GM23338 (cell line): ENCODE results near the gene EPHB1. TPM values are rescaled to one million over a fixed set of nuclear protein-coding genes. Genes with fewer than 3 reads are reported as not detected.

Source experiments
- ATAC-seq: fragments of 200-7000 bp; cut with Tn5 transposase; 3 replicates; pipeline ENCODE4 v1.9.1; 2020
- DNase-seq: peaks from one replicate; pipeline ENCODE4 v3.0.0-alpha.2; 2015; ENCODE audit warnings: low spot score
- H2AFZ ChIP-seq: fragments of 200-600 bp; sonication (generic); 2 replicates; pipeline ENCODE4 v1.8.0; 2016; ENCODE audit warnings: antibody characterized with exemption, mild to moderate bottlenecking, moderate library complexity
- H3F3A ChIP-seq: fragments of 200-600 bp; sonication (generic); replicated peaks from 2 replicates; pipeline ENCODE4 v1.8.0; 2017; ENCODE audit warnings: antibody characterized with exemption, mixed run types, low read depth
- H3K27ac ChIP-seq: fragments of 200-600 bp; sonication (generic); 2 replicates; pipeline ENCODE4 v1.6.1; 2016; ENCODE audit warnings: low read depth
- H3K27me3 ChIP-seq: fragments of 200-600 bp; sonication (generic); 2 replicates; pipeline ENCODE4 v1.8.0; 2016; ENCODE audit warnings: mild to moderate bottlenecking, mixed run types, moderate library complexity; ENCODE audit not compliant: insufficient read depth
- H3K36me3 ChIP-seq: fragments of 200-600 bp; sonication (generic); 2 replicates; pipeline ENCODE4 v1.8.0; 2016; ENCODE audit warnings: mild to moderate bottlenecking; ENCODE audit not compliant: insufficient read depth
- H3K4me1 ChIP-seq: fragments of 200-600 bp; sonication (generic); 2 replicates; pipeline ENCODE4 v1.8.0; 2016; ENCODE audit warnings: mild to moderate bottlenecking, moderate library complexity; ENCODE audit not compliant: insufficient read depth
- H3K4me2 ChIP-seq: fragments of 200-600 bp; sonication (generic); 2 replicates; pipeline ENCODE4 v1.7.1; 2017; ENCODE audit warnings: mixed run types
- H3K4me3 ChIP-seq: fragments of 200-600 bp; sonication (generic); 2 replicates; pipeline ENCODE4 v1.6.1; 2016; ENCODE audit warnings: mixed run types
- H3K79me2 ChIP-seq: fragments of 200-600 bp; sonication (generic); replicated peaks from 2 replicates; pipeline ENCODE4 v1.8.0; 2017; ENCODE audit warnings: mild to moderate bottlenecking; ENCODE audit not compliant: insufficient read depth
- H3K9me2 ChIP-seq: fragments of 200-600 bp; sonication (generic); 2 replicates; pipeline ENCODE4 v1.8.0; 2017; ENCODE audit not compliant: insufficient read depth
- H4K20me1 ChIP-seq: fragments of 200-600 bp; sonication (generic); replicated peaks from 2 replicates; pipeline ENCODE4 v1.8.0; 2017; ENCODE audit warnings: mild to moderate bottlenecking; ENCODE audit not compliant: insufficient read depth
- H3K27ac Mint-ChIP-seq: 2 replicates; pipeline ENCODE4 v1.8.0; 2020; ENCODE audit warnings: inconsistent platforms, mild to moderate bottlenecking, moderate library complexity, mixed read lengths
- H3K27me3 Mint-ChIP-seq: 3 replicates; pipeline ENCODE4 v1.8.0; 2022; ENCODE audit warnings: low read depth, mild to moderate bottlenecking, moderate library complexity, mixed read lengths, inconsistent platforms; ENCODE audit not compliant: insufficient read depth, poor library complexity
- H3K36me3 Mint-ChIP-seq: 3 replicates; pipeline ENCODE4 v1.8.0; 2021; ENCODE audit warnings: low read depth, mild to moderate bottlenecking, inconsistent platforms, moderate library complexity, mixed read lengths
- H3K4me1 Mint-ChIP-seq: 3 replicates; pipeline ENCODE4 v1.8.0; 2020; ENCODE audit warnings: mild to moderate bottlenecking, inconsistent platforms, mixed read lengths
- H3K4me3 Mint-ChIP-seq: 3 replicates; pipeline ENCODE4 v1.8.0; 2021; ENCODE audit warnings: moderate library complexity, mild to moderate bottlenecking, inconsistent platforms, mixed read lengths
- H3K9me3 Mint-ChIP-seq: 3 replicates; pipeline ENCODE4 v1.8.0; 2020; ENCODE audit warnings: moderate library complexity, mild to moderate bottlenecking, inconsistent platforms, mixed read lengths
- CREB1 ChIP-seq: fragments of 250-450 bp; sonication (Bioruptor Pico); IDR thresholded peaks from 2 replicates; pipeline ENCODE4 v1.5.0; 2020; ENCODE audit warnings: low read depth, mild to moderate bottlenecking, moderate library complexity
- CTCF ChIP-seq, 2 experiments: fragments of 200-600 bp in 1 of 2; sonication (generic) in 1 of 2; conservative IDR thresholded peaks; 2 replicates each; pipeline versions ENCODE4 v1.5.1 to v1.6.1; 2016 to 2017; ENCODE audit warnings: antibody characterized with exemption in 2 of 2, low read depth in 2 of 2, mild to moderate bottlenecking in 2 of 2, moderate library complexity in 1 of 2
- ETS1 ChIP-seq: IDR thresholded peaks from 2 replicates; pipeline ENCODE4 v1.6.1; 2016; ENCODE audit warnings: antibody characterized with exemption
- EZH2 ChIP-seq: fragments of 200-600 bp; sonication (generic); IDR thresholded peaks from one replicate; pipeline ENCODE4 v1.8.0; 2017; ENCODE audit warnings: antibody characterized with exemption, mild to moderate bottlenecking, low read depth; ENCODE audit not compliant: unreplicated experiment
- JUNB ChIP-seq: IDR thresholded peaks from one replicate; pipeline ENCODE4 v1.6.1; 2016; ENCODE audit warnings: antibody characterized with exemption; ENCODE audit not compliant: unreplicated experiment
- NANOG ChIP-seq: IDR thresholded peaks from 2 replicates; pipeline ENCODE4 v1.6.1; 2016; ENCODE audit warnings: antibody characterized with exemption, borderline replicate concordance
- POLR2AphosphoS5 ChIP-seq: IDR thresholded peaks from 2 replicates; pipeline ENCODE4 v1.6.1; 2016; ENCODE audit warnings: antibody characterized with exemption, low read depth
- REST ChIP-seq: IDR thresholded peaks from one replicate; pipeline ENCODE4 v1.6.1; 2018; ENCODE audit warnings: antibody characterized with exemption; ENCODE audit not compliant: unreplicated experiment
- ZNF114 ChIP-seq: fragments of 250-450 bp; sonication (Bioruptor Pico); IDR thresholded peaks from 2 replicates; pipeline ENCODE4 v1.5.0; 2020; ENCODE audit warnings: mild to moderate bottlenecking, moderate library complexity
- polyA plus RNA-seq: library from polyadenylated mRNA; unstranded; fragments of >200 nt; fragmentation: Nextera tagmentation; extraction: Ambion mirVana; gene quantifications from 2 replicates; pipeline ENCODE4 v1.2.1, GENCODE V29; 2016
- total RNA-seq: library from RNA; depleted of rRNA; stranded (reverse); fragments of >200 nt; shearing (Covaris generic); gene quantifications from 2 replicates; pipeline ENCODE4 v1.2.3, GENCODE V29; 2014

The EPHB1 gene
- total and polyA plus RNA-seq, 2 experiments from 2014 or later = 2.7 to 5.2 TPM

- H3K4me1 ChIP-seq = peaks cover 2% of the 10 kb centered on the region; the same call in 1 of the 2 replicates
- no peak overlapping the region for H3K27ac Mint-ChIP-seq
- peaks cover 4% of the 10 kb centered on the region for H3K27me3 Mint-ChIP-seq
- H3K9me3 Mint-ChIP-seq = no peaks in the 10 kb centered on the region
- H3K4me1 Mint-ChIP-seq = peaks cover 11% of the 10 kb centered on the region
- no peak overlapping the region for H3K27ac ChIP-seq
- H3K4me3 Mint-ChIP-seq = no peak overlapping the region
- H3K27me3 ChIP-seq = no peaks in the 10 kb centered on the region
- DNase-seq (no peak), ATAC-seq (no peak)
- no peaks in the 10 kb centered on the region for H3F3A ChIP-seq
- TF ChIP-seq NANOG (no peak), POLR2AphosphoS5 (no peak), CTCF (conservative IDR thresholded peaks at IDR 0.05; ENCODE audit: low read depth in 2 of 2) (no peak), CREB1 (CRISPR knock-in tag) (no peak), EZH2 (no peak), REST (no peak), ETS1 (no peak), JUNB (no peak), ZNF114 (CRISPR knock-in tag) (no peak)
- no peak overlapping the region for H3K4me3 ChIP-seq
- no peaks in the 10 kb centered on the region for H3K9me2 ChIP-seq
- no peaks in the 10 kb centered on the region for H4K20me1 ChIP-seq
- no peak overlapping the region for H3K4me2 ChIP-seq
- H2AFZ ChIP-seq = no peak overlapping the region
- H3K36me3 ChIP-seq = no peaks in the 10 kb centered on the region
- no peaks in the 10 kb centered on the region for H3K36me3 Mint-ChIP-seq
- no peaks in the 10 kb centered on the region for H3K79me2 ChIP-seq
Observed at GRCh38 chr3:134816623-134817022, 21.6 kb downstream of the EPHB1 start.

GRCh38 chr3:134817297-134817696 lies 22.2 kb downstream of the EPHB1 start:
- Mint-ChIP-seq H3K4me1 (peaks cover 8% of the 10 kb centered on the region), H3K27ac (no peak overlapping the region), H3K36me3 (no peaks in the 10 kb centered on the region), H3K4me3 (no peak overlapping the region), H3K27me3 (peaks cover 4% of the 10 kb centered on the region), H3K9me3 (no peaks in the 10 kb centered on the region)
- H3K4me3 ChIP-seq = no peak overlapping the region
- no peaks in the 10 kb centered on the region for H3K27me3 ChIP-seq
- ATAC-seq = no peak
- no peaks in the 10 kb centered on the region; the same call in 1 of the 2 replicates for H3K4me1 ChIP-seq
- H3K36me3 ChIP-seq = no peaks in the 10 kb centered on the region
- H4K20me1 ChIP-seq = no peaks in the 10 kb centered on the region
- H3K79me2 ChIP-seq = no peaks in the 10 kb centered on the region
- H3K4me2 ChIP-seq = no peak overlapping the region
- H3K9me2 ChIP-seq = no peaks in the 10 kb centered on the region
- DNase-seq = no peak
- no peak overlapping the region for H3K27ac ChIP-seq
- no peak overlapping the region for H2AFZ ChIP-seq
- no peaks in the 10 kb centered on the region for H3F3A ChIP-seq
- TF ChIP-seq ZNF114 (CRISPR knock-in tag) (no peak), JUNB (no peak), CTCF (conservative IDR thresholded peaks at IDR 0.05; ENCODE audit: low read depth in 2 of 2) (no peak), CREB1 (CRISPR knock-in tag) (no peak), REST (no peak)
